NCI-H1105 (cell line): ENCODE measurements around the gene ALAS1.

Source experiments
- DNase-seq: peaks from one replicate; lab custom pipeline; 2025; lab: John Stamatoyannopoulos, UW

The ALAS1 gene

GRCh38 chr3:52221141-52221562 is 23.2 kb downstream of the ALAS1 start:
- DNase-seq, result no peak

- DNase-seq, result no peak
Measured at GRCh38 chr3:52221563-52222318, 23.8 kb downstream of the ALAS1 start.

GRCh38 chr3:52222319-52223221 is 24.6 kb downstream of the ALAS1 start:
- no peak for DNase-seq

- no peak for DNase-seq
Measured at GRCh38 chr3:52223449-52224408, 25.8 kb downstream of the ALAS1 start.

GRCh38 chr3:52225452-52226228 is 27.7 kb downstream of the ALAS1 start, which contains the start of gene TLR9:
Gene TLR9 (minus strand): TSS chr3:52225645. CDS start chr3:52225529, 116 bp downstream.
- no peak for DNase-seq

- DNase-seq, result no peak
Measured at GRCh38 chr3:52226229-52226817, 28.4 kb downstream of the ALAS1 start.

- DNase-seq, result no peak
Measured at GRCh38 chr3:52227117-52227516, 29.2 kb downstream of the ALAS1 start.

GRCh38 chr3:52227766-52228165 is 29.8 kb downstream of the ALAS1 start:
- no peak for DNase-seq

- no peak for DNase-seq
Measured at GRCh38 chr3:52228266-52228665, 30.3 kb downstream of the ALAS1 start.

- no peak for DNase-seq
Measured at GRCh38 chr3:52228751-52229291, 30.9 kb downstream of the ALAS1 start.

GRCh38 chr3:52229656-52230055 is 31.7 kb downstream of the ALAS1 start:
- no peak for DNase-seq

- no peak for DNase-seq
Measured at GRCh38 chr3:52230461-52230860, 32.5 kb downstream of the ALAS1 start.

- DNase-seq, result no peak
Measured at GRCh38 chr3:52230889-52231499, 33.0 kb downstream of the ALAS1 start.

- DNase-seq, result peak; percentile 31
Measured at GRCh38 chr3:52231502-52232278, 33.7 kb downstream of the ALAS1 start.

GRCh38 chr3:52232279-52233107 is 34.5 kb downstream of the ALAS1 start:
- no peak for DNase-seq

- no peak for DNase-seq
Measured at GRCh38 chr3:52233108-52233591, 35.2 kb downstream of the ALAS1 start.

GRCh38 chr3:52233968-52234367 is 36.0 kb downstream of the ALAS1 start:
- DNase-seq, result no peak
